Heart left ventricle (tissue), 16 donors: ENCODE measurements around the gene LRRC3B. TPM values are rescaled to one million over a fixed set of nuclear protein-coding genes. Genes with fewer than 3 reads are reported as not detected.

Source experiments
- ATAC-seq, 4 donors: fragments of 200-7000 bp; cut with Tn5 transposase; one replicate each; pipeline ENCODE4 v1.9.1; 2020 to 2022; ENCODE audit warnings: moderate library complexity in 4 of 4, mild to moderate bottlenecking in 3 of 4, moderate number of reproducible peaks in 1 of 4
- DNase-seq, 5 donors: peaks; one replicate each; pipeline ENCODE4 v3.0.0-alpha.2; 2020
- H3K27ac ChIP-seq, 12 donors: fragments of 200-600 bp; sonication (generic) in 4 of 12; one replicate each; pipeline versions ENCODE4 v1.5.0 to v1.8.0; 2016 to 2022; ENCODE audit warnings: mild to moderate bottlenecking in 2 of 12
- H3K27me3 ChIP-seq, 9 donors: fragments of 200-600 bp; sonication (generic) in 2 of 9; one replicate each; pipeline versions ENCODE4 v1.5.1 to v1.8.0; 2016 to 2022; ENCODE audit warnings: mild to moderate bottlenecking in 3 of 9
- H3K36me3 ChIP-seq, 9 donors: fragments of 200-600 bp; sonication (generic) in 2 of 9; one replicate each; pipeline versions ENCODE4 v1.5.0 to v1.8.0; 2018 to 2022; ENCODE audit warnings: mild to moderate bottlenecking in 2 of 9
- H3K4me1 ChIP-seq, 12 donors: fragments of 200-600 bp; sonication (generic) in 4 of 12; one replicate each; pipeline versions ENCODE4 v1.5.0 to v1.8.0; 2016 to 2022; ENCODE audit warnings: mild to moderate bottlenecking in 3 of 12
- H3K4me3 ChIP-seq, 12 donors: fragments of 200-600 bp; sonication (generic) in 4 of 12; one replicate each; pipeline versions ENCODE4 v1.5.0 to v1.8.0; 2017 to 2022; ENCODE audit warnings: mild to moderate bottlenecking in 9 of 12, moderate library complexity in 4 of 12
- H3K9me3 ChIP-seq, 12 donors: fragments of 200-600 bp; sonication (generic) in 4 of 12; one replicate each; pipeline versions ENCODE4 v1.5.0 to v1.8.0; 2016 to 2022; ENCODE audit warnings: mild to moderate bottlenecking in 1 of 12
- POLR2A ChIP-seq, 2 donors: fragments of 450-650 bp; IDR thresholded peaks; one replicate each; pipeline ENCODE4 v1.6.1; 2017; ENCODE audit warnings: antibody characterized with exemption in 2 of 2, mild to moderate bottlenecking in 2 of 2, moderate library complexity in 2 of 2
- WGBS, 4 donors: extraction: QIAGEN DNeasy Blood & Tissue Kit in 2 of 4; methylation state at CpG; one replicate each; pipeline versions ENCODE4 v1.1.5 to v1.1.7; 2013 to 2018; 5-methylcytosine and 5-hydroxymethylcytosine counted together
- intact Hi-C, 10 donors: fragments of 100-400 bp; cut with DNase I; formaldehyde crosslinking; loops; one replicate each; pipeline versions ENCODE4 v1.11.1 to v1.14.2; 2022
- long read RNA-seq, 3 donors: library from polyadenylated mRNA; unstranded; transcript quantifications; one replicate each; pipeline ENCODE4 v2.0.0, GENCODE V29; 2020 to 2021
- polyA plus RNA-seq, 2 donors: library from polyadenylated mRNA; stranded (reverse); fragments of 200-250 nt; gene quantifications; one replicate each; pipeline ENCODE4 v1.2.3, GENCODE V29; 2013
- total RNA-seq, 9 donors: library from RNA; depleted of rRNA in 2 of 9; stranded (reverse); fragments of >200 nt in 2 of 9; fragmentation: NEBNext Ultra II Directional in 3 of 9; extraction: Animal tissue kit (Norgen Biotek cat#: 25700) in 3 of 9; gene quantifications; one replicate each; pipeline versions ENCODE4 v1.1.0 to v1.2.4, GENCODE V29; 2016 to 2023
- TF ChIP-seq, protein P1 (sequence below), 12 donors: fragments of 200-600 bp; sonication (generic) in 4 of 12; IDR thresholded peaks; one replicate each; pipeline versions ENCODE4 v1.5.0 to v1.8.0; 2018 to 2022; ENCODE audit warnings: antibody characterized with exemption in 12 of 12, mild to moderate bottlenecking in 5 of 12
- donor health status: ischemic (EF 13 %, LVEDD 7.1; RV severe dilation, severe dysfunction).
- donor health status: healthy with polysubstance abuse.
- donor health status: DM: no; HTN: yes; CAD: no.
- donor health status: DM: no; HTN: no; CAD: no.
- donor health status: ischemic (EF 25% LVEDD 6.9; RV normal size, moderate dysfunction).
- donor health status: ischemic (EF 25% LVEDD 5.7; RV mildly dilated, moderate dysfunction).
- donor health status: healthy.
- donor health status: DM: yes; HTN: yes; CAD: no.
- donor health status: ischemic (EF 35%, LVEDD 5.7; RV mildly dilated, moderate dysfunction).
- donor health status: nonischemic (EF 11% LVEDD 7.7; RV severe dilation, severe dysfunction).
- donor health status: DM: yes; HTN: yes; CAD: no.
- donor health status: PGD.
- donor health status: ischemic (EF 29% LVEDD 5.4; RV normal size, mild dysfunction).
- donor health status: nonischemic (EF 23%, LVEDD 6.1; RV moderate dilation, normal function).

The LRRC3B gene, protein sequence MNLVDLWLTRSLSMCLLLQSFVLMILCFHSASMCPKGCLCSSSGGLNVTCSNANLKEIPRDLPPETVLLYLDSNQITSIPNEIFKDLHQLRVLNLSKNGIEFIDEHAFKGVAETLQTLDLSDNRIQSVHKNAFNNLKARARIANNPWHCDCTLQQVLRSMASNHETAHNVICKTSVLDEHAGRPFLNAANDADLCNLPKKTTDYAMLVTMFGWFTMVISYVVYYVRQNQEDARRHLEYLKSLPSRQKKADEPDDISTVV
- under 1 TPM in 6 of 9 donors, not detected in 3; 0.04 to 0.32 (median 0.24) TPM for total RNA-seq
- polyA plus RNA-seq, result under 1 TPM in 1 of 2 donors, not detected in 1; 0.11 TPM
- long read RNA-seq, donor 1, result 0 reads
- long read RNA-seq, donor 2, result 0 reads
- long read RNA-seq, donor 3, result 0 reads

DNA sequence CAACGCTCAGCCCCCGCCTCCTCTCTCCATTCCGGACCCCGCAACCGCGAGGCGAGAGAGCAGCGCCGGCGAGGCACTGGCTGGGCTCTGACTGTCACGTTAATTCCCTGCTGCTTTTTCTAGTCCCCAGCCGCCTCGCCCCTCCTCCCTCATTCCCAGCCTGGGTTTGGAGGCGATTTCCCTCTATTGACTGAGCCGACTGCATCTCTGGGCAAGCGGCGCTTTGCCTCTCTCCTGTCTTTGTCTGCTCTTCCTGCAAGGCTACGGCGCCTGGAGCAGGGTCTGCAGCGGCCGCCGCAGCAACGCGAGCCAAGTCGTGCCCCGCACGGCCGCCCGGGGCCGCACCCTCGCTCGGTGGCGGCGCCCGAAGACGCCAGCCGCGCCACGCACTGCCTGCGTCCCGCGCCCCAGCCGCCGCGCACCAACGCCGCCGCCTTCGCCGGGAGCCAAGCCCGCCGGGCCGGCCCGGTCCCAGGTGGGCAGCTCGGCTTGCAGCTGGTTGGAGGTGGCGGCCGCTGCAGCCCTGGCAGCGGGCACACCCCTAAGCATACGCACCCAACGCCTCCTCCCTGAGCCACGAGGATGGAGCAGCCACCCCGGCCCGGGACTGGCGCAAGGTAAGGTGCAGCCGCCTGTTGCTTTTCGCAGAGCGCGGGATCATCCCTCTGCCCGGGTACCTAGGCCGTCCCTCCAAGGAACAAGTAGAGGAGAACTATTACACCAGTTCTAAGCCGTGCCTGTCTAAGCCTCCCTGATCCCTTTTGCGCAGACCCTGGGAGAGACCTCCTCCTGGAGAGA, at the start of gene LRRC3B:
Gene LRRC3B, plus strand, starts transcription at position 152 of the 798 bp plus-strand sequence. CDS start 86,901 bp downstream, outside the sequence.
- H3K27ac ChIP-seq, result no peak within 1 kb of the TSS
- H3K4me1 ChIP-seq, result peaks cover 0 to 24% (median 8%) of the 10 kb centered on the region in 12 donors
- peaks cover 12 to 66% (median 39%) of the 10 kb centered on the region in 9 donors for H3K27me3 ChIP-seq
- DNase-seq (peak in 2 of 5 donors; percentile 17 to 19), ATAC-seq (peak in 1 of 4 donors; percentile 20)
- no peaks in the 10 kb centered on the region for H3K36me3 ChIP-seq
- no peaks in the 10 kb centered on the region for H3K9me3 ChIP-seq
- intact Hi-C loops, result no loop called here
- 1 to 2% (median 1%) methylated on average over 36 to 72 of the region's 72 CpGs for WGBS, 4 donors
- H3K4me3 ChIP-seq, result peak within 1 kb of the TSS; percentile 23 to 58 (median 46)
- no peak for TF ChIP-seq POLR2A (IDR thresholded peaks at IDR 0.05)
- TF ChIP-seq, protein P1, sequence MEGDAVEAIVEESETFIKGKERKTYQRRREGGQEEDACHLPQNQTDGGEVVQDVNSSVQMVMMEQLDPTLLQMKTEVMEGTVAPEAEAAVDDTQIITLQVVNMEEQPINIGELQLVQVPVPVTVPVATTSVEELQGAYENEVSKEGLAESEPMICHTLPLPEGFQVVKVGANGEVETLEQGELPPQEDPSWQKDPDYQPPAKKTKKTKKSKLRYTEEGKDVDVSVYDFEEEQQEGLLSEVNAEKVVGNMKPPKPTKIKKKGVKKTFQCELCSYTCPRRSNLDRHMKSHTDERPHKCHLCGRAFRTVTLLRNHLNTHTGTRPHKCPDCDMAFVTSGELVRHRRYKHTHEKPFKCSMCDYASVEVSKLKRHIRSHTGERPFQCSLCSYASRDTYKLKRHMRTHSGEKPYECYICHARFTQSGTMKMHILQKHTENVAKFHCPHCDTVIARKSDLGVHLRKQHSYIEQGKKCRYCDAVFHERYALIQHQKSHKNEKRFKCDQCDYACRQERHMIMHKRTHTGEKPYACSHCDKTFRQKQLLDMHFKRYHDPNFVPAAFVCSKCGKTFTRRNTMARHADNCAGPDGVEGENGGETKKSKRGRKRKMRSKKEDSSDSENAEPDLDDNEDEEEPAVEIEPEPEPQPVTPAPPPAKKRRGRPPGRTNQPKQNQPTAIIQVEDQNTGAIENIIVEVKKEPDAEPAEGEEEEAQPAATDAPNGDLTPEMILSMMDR (IDR thresholded peaks at IDR 0.05), result no peak

DNA sequence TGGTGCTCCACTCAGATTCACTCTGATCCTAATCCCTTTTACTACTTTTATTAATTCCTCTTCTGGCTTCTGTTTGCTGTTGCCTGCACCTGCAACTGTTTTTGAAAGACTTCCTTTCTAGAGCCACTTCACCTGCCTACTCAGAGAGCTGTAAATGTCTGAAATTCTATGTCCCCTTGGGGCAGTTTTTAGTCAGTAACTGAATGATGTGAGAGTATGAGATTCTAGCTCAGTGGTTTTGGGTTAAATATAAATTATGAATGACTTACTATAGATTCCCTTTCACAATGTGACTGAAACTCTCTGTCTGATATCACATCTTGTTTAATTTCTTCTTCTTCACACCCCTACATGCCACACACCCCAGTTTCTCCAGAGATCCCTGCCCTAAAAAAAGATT, 47.8 kb upstream of the LRRC3B start:
- Histone ChIP-seq H3K36me3 (no peaks in the 10 kb centered on the region), H3K27me3 (no peaks in the 10 kb centered on the region), H3K9me3 (peaks cover 0 to 6% (median 0%) of the 10 kb centered on the region in 12 donors), H3K27ac (no peak overlapping the region), H3K4me1 (no peaks in the 10 kb centered on the region), H3K4me3 (no peak overlapping the region)
- intact Hi-C loops, result no loop called here
- DNase-seq (no peak), ATAC-seq (no peak)
- TF ChIP-seq, protein P1 (IDR thresholded peaks at IDR 0.05), result no peak
- no peak for TF ChIP-seq POLR2A (IDR thresholded peaks at IDR 0.05)

DNA sequence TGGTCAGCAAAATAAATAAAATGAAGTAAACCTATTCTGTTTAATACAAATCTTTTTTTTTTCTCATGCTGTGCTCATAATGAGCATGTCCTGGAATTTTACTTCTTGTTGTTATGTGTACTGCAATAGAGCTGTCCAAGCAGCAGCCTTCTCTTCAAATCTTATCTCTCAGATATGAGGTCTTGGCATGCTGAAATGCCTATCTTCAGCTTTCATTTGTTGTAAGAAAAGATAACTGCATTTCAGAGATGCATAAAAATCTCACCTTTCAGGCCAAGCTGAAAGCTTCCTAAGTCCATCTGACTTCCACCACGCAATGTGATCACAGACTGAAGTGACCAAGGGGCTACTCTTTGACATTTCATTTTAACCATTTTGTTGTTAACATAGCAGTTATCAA, 43.5 kb upstream of the LRRC3B start:
- ATAC-seq (no peak), DNase-seq (no peak)
- H3K9me3 ChIP-seq, result peaks cover 0 to 6% (median 0%) of the 10 kb centered on the region in 12 donors
- WGBS, 4 donors, result 55 to 75% (median 60%) methylated on average over 1 of the region's 1 CpG
- no peaks in the 10 kb centered on the region for H3K36me3 ChIP-seq
- no peak overlapping the region for H3K27ac ChIP-seq
- no peak overlapping the region for H3K4me3 ChIP-seq
- no peaks in the 10 kb centered on the region for H3K4me1 ChIP-seq
- no peak for TF ChIP-seq POLR2A (IDR thresholded peaks at IDR 0.05)
- TF ChIP-seq, protein P1 (IDR thresholded peaks at IDR 0.05), result no peak
- intact Hi-C loops, result no loop called here
- no peaks in the 10 kb centered on the region for H3K27me3 ChIP-seq

DNA sequence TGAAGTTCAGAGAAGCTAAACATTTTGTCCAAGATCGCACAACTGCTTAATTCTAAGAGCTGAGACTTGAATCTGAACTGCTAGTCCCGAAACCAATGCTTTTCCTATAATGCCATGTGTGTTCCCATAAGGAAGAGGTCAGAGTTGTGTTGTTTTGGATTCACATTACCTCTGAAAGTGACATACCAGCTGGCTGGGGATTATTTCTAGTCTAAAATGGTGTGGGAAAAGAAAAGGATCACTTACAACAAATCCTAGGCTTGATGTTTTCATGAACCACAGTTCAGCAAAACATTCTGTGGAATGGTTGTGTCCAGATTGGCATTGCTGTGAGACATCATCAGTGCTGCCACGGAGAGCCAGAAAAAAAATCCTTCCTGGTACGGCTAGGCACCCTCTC, 35.0 kb upstream of the LRRC3B start:
- Histone ChIP-seq H3K4me1 (no peaks in the 10 kb centered on the region), H3K36me3 (no peaks in the 10 kb centered on the region), H3K9me3 (peaks cover 0 to 3% (median 0%) of the 10 kb centered on the region in 12 donors), H3K27me3 (no peaks in the 10 kb centered on the region), H3K27ac (no peak overlapping the region), H3K4me3 (no peak overlapping the region)
- DNase-seq (no peak), ATAC-seq (no peak)
- intact Hi-C loops, result no loop called here
- no peak for TF ChIP-seq POLR2A (IDR thresholded peaks at IDR 0.05)
- TF ChIP-seq, protein P1 (IDR thresholded peaks at IDR 0.05), result no peak
- 87 to 93% (median 88%) methylated on average over 4 of the region's 4 CpGs for WGBS, 4 donors
